Measurements from ENCODE around the gene ACYP2. TPM values are rescaled to one million over a fixed set of nuclear protein-coding genes. Genes with fewer than 3 reads are reported as not detected.

ACYP2 gene
- total RNA-seq, 1 experiment from 2014 or later: 9.2 TPM

Other genes with a start within 250 kb of the ACYP2 start
- 29.3 and 44.9 TPM in 2 replicates for gene PSME4, start 144.6 kb upstream of the ACYP2 start, total RNA-seq (2014; rRNA removed; shearing (Covaris generic))
- gene TSPYL6, start 140.6 kb downstream of the ACYP2 start, total RNA-seq (2014; rRNA removed; shearing (Covaris generic)): not detected in 2 replicates